Breast epithelium (tissue), 3 donors: Measurements from ENCODE around the gene GNAI2.

Experiments used
- CTCF ChIP-seq, 3 donors: fragments of 450-650 bp; IDR thresholded peaks; one replicate each; pipeline ENCODE4 v1.5.1; 2016 to 2017; ENCODE audit warnings: antibody characterized with exemption in 3 of 3, mild to moderate bottlenecking in 3 of 3, moderate library complexity in 3 of 3
- POLR2A ChIP-seq: fragments of 450-650 bp; IDR thresholded peaks from one replicate; pipeline ENCODE4 v1.6.1; 2016; ENCODE audit warnings: antibody characterized with exemption, mild to moderate bottlenecking, moderate library complexity
- POLR2AphosphoS5 ChIP-seq, 3 donors: sonication (generic); formaldehyde crosslinking; IDR thresholded peaks; one replicate each; pipeline ENCODE4 v1.6.1; 2017; ENCODE audit warnings: antibody characterized with exemption in 3 of 3

- peak; percentile 99 to 100 (median 99) for TF ChIP-seq CTCF (IDR thresholded peaks at IDR 0.05)
- TF ChIP-seq POLR2A: no peak
- TF ChIP-seq POLR2AphosphoS5 (IDR thresholded peaks at IDR 0.05): peak; percentile 51 to 85 (median 77)
Measured at GRCh38 chr3:50272911-50273688, 37.1 kb downstream of the GNAI2 start.
